Dermis blood vessel endothelial cell (primary cell): ENCODE data around the gene M6PR. TPM values are rescaled to one million over a fixed set of nuclear protein-coding genes. Genes with fewer than 3 reads are reported as not detected.
"Not testable (repeated sequence)": the region's sequence is repeated elsewhere in the genome, so short reads cannot be mapped to it uniquely, and the experiment has no call there.

Experiments used
- DNase-seq: peaks from one replicate; pipeline ENCODE4 v3.0.0; 2010
- total RNA-seq: library from RNA; depleted of rRNA; stranded (reverse); fragments of >200 nt; gene quantifications from 2 replicates; pipeline ENCODE4 v1.2.3, GENCODE V29; 2014

M6PR gene
- total RNA-seq, 1 donor from 2014 or later, result 111 TPM

DNA sequence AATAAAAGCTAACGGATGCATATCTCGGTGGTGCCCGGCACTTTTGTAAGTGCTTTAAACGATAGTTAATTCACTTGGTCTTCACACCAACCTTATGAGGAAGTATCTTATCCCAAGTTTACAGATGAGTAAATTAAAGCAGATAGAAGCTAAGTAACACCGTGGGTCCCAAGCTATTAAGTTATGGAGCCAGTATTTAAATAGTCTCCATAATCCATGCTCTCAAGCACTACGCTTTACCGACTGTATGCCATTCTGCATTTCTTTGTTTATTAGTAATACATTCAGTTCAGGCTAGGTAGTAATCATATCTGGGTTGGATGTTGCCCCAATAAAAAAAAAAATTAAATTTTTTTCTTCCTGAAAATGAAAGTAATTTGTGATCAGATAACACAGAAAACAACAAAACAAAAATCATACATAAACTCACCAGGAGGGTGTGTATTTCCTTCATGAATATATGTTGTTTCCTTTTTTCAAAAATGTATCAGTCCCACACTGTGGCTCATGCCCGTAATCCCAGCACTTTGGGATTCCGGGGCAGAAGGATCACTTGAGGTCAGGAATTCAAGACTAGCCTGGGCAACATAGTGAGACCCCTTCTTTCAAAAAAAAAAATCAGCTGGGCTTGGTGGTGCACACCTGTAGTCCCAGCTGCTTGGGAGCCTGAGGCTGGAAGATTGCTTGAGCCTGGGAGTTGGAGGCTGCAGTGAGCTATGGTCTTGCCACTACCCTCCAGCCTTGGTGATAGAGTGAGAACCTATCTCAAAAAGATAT, 1.4 kb upstream of the M6PR start:
- peak; percentile 8 for DNase-seq

- DNase-seq, result no peak
Measured at GRCh38 chr12:8950221-8950527, 729 bp upstream of the M6PR start.

- DNase-seq, result peak; percentile 43
Measured at GRCh38 chr12:8948701-8949341, 624 bp downstream of the M6PR start.

DNA sequence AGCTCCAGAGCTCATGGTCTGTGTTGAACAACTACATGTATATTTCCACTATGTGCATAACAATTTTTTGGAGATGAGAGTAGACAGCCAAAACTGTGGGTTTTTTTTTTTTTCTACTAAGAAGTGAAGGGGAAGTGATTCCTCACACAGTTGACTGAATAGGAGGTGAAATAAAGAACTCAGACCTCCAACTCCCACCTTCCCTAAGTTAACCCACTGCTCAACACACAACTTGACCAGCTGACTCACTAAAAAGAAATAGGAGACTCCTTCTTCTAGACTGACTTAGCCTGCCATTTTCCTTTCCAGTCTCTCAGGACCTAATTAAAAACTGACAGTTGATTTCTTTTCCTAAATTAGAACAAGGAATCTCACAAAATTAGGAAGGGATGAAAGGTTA, 1.7 kb downstream of the M6PR start:
- DNase-seq, result no peak

GRCh38 chr12:8946733-8947132, 2.7 kb downstream of the M6PR start:
- DNase-seq, result no peak

- DNase-seq, result no peak
Measured at GRCh38 chr12:8943565-8944186, 5.8 kb downstream of the M6PR start.

GRCh38 chr12:8941691-8942478, 7.6 kb downstream of the M6PR start:
- DNase-seq, result no peak

DNA sequence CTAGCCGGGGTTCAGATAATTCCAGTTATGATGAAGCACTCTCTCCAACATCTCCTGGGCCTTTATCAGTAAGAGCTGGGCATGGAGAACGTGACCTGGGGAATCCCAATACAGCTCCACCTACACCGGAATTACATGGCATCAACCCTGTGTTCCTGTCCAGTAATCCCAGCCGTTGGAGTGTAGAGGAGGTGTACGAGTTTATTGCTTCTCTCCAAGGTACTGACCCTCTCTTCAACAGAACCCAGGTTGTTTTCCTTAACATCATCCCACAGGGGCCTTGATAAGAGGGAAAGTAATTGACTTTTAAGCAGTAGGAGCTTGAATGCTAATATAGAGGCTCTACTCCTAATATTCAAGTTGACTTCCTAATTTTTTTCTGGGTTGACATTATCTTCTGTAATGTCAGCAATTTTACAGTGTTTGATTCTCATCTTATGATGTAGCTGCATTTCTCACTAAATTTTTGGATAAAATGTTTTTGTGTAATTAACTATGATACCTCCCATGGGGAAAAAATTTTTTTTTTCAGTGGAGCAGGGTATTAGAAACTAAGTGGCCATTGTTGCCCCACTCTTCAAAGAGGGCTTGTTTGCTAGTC, 11.5 kb downstream of the M6PR start:
- not testable (repeated sequence) for DNase-seq

- DNase-seq, result no peak
Measured at GRCh38 chr12:8936735-8937134, 12.7 kb downstream of the M6PR start.

GRCh38 chr12:8934080-8934479, 15.4 kb downstream of the M6PR start:
- DNase-seq, result not testable (repeated sequence)

- DNase-seq, result not testable (repeated sequence)
Measured at GRCh38 chr12:8932464-8932863, 17.0 kb downstream of the M6PR start.

DNA sequence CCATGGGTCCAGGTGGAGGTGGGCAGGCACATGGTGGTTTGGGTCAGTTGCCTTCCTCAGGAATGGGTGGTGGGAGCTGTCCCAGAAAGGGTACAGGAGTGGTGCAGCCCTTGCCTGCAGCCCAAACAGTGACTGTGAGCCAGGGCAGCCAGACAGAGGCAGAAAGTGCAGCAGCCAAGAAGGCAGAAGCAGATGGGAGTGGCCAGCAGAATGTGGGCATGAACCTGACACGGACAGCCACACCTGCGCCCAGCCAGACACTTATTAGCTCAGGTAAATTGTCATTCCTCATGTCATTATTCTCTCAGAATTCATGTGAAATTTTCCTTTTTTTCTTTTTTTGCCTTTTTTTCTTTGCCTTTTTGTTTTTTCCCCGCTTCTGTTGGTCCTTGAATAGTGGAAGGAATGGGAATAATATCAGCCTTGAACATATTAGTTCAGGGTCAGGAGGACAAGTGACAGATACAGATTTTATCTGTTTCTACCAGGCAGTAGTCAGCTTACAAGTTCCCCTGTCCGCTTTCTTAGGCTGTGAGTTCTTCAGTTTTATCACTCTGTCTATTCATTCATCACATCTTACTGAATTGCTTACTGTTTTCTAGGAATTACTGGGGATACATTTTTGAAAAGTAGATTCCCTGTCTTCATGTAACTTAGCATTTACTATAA, 18.7 kb downstream of the M6PR start:
- DNase-seq, result not testable (repeated sequence)

DNA sequence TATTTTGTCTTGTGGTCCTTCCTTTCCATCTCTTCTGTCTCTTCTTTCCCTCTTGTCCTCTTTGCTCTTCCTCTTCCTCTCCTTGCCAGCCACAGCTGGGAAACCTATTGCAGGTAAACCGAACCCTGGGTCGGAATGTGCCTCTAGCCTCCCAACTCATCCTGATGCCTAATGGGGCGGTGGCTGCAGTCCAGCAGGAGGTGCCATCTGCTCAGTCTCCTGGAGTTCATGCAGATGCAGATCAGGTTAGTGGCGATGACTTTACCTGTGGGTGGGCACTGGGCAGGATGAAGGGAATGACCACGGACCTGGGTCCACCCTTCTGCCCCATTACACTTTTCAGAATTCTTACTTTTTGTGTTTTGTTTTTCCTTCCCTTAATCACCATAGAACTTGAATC, 26.9 kb downstream of the M6PR start:
- DNase-seq, result no peak

DNA sequence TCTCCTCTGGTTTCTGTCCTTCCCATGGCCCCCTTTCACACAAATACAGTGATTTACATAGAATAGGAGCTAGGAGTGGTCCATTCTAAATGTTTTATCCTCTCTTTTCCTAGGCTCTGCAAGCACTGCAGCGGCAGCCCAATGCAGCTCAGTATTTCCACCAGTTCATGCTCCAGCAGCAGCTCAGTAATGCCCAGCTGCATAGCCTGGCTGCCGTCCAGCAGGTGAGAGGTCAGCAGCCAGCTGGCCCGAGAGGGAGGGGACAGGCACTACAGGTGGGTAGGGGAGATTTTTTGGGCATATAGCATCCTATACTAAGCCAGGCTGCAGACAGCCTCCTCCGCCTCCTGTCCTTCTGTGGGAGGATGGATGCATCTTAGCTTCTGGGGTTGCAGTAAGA, 29.8 kb downstream of the M6PR start:
- not testable (repeated sequence) for DNase-seq

- no peak for DNase-seq
Measured at GRCh38 chr12:8917751-8918150, 31.7 kb downstream of the M6PR start.

GRCh38 chr12:8917031-8917430, 32.4 kb downstream of the M6PR start:
- no peak for DNase-seq

- DNase-seq, result no peak
Measured at GRCh38 chr12:8916154-8916553, 33.3 kb downstream of the M6PR start.

DNA sequence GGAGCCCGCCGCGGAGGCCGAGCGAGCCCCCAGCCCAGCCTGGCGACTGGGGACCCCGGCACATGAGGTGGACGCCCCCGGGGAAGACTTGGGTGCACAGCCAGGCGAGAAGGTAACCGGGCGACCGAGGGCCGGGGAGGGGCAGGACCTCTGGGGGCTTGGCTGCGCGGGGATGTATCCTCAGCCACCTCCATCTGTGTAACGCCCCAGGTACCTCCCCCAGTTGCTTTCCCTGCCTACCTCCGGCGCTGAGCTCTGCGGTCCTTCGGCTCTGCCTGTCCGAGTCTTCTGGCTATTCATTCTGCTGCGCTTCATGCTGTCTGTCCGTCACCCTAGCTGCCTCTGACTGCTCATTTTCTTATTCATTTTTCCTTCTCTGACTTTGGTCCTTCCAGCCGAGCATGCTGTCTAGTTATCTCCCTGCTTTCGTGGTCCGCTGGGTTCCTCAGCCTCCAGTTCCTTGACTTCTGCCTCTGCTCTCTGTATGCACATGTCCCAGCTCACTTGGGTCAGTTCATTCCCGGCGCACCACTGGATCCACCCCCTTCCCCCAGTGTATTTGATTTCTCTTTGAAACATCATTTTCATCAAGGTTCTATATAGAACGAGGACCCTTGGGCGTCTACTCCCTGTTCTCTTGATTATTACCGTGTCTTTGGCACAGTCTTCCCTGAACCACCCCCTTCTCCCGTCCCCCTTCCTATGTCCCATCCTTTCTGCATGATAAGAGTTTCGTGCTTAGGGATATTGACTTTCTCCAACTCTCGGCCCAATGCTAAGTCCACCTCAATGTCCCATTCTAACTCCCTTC, 34.5 kb downstream of the M6PR start:
- DNase-seq, result peak; percentile 61

DNA sequence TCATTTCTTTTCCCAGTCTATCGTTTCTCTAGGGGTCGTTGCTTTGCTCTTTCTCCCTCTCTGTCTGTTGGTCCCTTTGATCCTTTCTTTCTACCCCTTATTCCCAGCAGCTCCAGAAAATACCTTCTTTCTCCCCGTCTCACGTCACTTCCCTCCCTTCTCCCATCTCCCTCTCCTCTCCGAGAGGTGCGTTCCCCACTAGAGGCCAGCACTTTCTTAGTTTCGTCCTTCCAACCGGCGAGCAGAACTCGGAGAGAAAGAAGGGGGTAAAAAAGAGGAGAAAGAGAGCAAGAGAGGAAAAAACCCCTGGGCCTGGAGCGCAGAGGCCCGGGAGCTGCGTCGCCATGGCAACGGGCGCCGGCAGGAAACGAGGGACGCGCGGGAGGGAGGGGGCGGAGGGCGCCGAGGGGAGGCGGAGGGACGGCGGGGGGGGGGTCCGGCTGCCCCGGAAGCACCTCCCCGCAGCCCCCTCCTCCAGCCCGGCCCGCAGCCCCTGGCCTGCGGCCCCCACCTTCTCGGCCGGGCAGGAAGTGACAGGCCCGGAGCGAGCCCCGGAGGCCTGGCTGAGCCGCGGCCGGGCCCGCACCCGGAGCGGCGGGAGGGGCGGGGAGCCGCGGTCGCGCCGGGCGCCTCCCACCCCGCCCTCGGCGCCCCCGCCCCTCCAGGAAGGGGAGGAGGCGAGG, 35.3 kb downstream of the M6PR start, which contains the start of gene PHC1:
Gene PHC1 (plus strand): TSS at position 477 of the 683 bp plus-strand sequence. CDS start 3,169 bp downstream, outside the sequence.
- DNase-seq, result peak; percentile 70

- peak; percentile 7 for DNase-seq
Measured at GRCh38 chr12:8913702-8914032, 35.8 kb downstream of the M6PR start.

- DNase-seq, result no peak
Measured at GRCh38 chr12:8912914-8913313, 36.5 kb downstream of the M6PR start.
